ENCODE measurements around the gene PRKCE. TPM values are rescaled to one million over a fixed set of nuclear protein-coding genes. Genes with fewer than 3 reads are reported as not detected.

PRKCE gene
- total and polyA plus RNA-seq, 2 donors (not counting 3 experiments of a cell fraction or from before 2014, with no cell fraction given), result 27.9 to 33.9 TPM

DNA sequence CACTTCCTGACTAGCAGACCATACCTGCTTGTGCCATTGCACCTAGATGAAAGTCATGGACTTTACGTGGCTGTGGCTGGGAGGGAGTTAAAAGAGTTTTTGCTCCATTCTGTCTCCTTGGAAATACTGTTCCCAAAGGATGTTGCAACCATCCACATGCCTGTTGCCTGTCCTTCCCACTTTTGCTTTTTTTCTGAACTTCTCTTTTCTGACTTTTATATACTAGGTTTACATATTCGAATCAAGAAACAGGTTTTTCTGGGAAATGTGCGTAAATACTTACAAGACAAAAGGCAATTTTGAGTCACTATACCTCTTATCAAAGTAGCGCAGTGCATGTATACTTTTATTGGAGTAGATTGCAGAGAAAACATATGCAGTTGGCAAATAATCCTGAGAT, 244.8 kb downstream of the PRKCE start:
- no peak overlapping the region for H3K4me2 ChIP-seq (ENCODE audit: insufficient read depth, low read length)
- H3K27ac ChIP-seq (ENCODE audit: insufficient read depth, low read depth, low read length), result no peak overlapping the region
- CTCF ChIA-PET, result interaction anchor here (1.2 kb wide), 1 partner anchor 12 kb away, joined by 3 read pairs; no protein-coding TSS in a partner anchor
- no peaks in the 10 kb centered on the region for H4K20me1 ChIP-seq (replicated peaks; ENCODE audit: control insufficient read depth, extremely low read depth, insufficient read depth, low read length)
- no peak overlapping the region for H3K4me3 ChIP-seq (replicated peaks in 1 of 3; ENCODE audit: insufficient read depth in 1 of 3, low read depth in 1 of 3, low read length in 3 of 3)
- no peaks in the 10 kb centered on the region for H3K79me2 ChIP-seq (ENCODE audit: control insufficient read depth, insufficient read depth, low read length)
- DNase-seq (ENCODE audit: low read depth, low spot score), result no peak
- intact Hi-C loops (cut with micrococcal nuclease), result no loop called here
- BruUV-seq (replicated peaks), result no TSS peak
- H3K4me1 ChIP-seq (ENCODE audit: control insufficient read depth, extremely low read depth, insufficient read depth, low read length), result no peaks in the 10 kb centered on the region
- no peaks in the 10 kb centered on the region for H3K9me3 ChIP-seq (replicated peaks; ENCODE audit: control insufficient read depth, insufficient read depth, low read length)
- TF ChIP-seq MYC (IDR thresholded peaks at IDR 0.05; ENCODE audit: low read depth, low read length) (no peak), EZH2 (IDR thresholded peaks at IDR 0.05; ENCODE audit: borderline replicate concordance, low read depth, low read length, severe bottlenecking) (no peak), POLR2AphosphoS5 (IDR thresholded peaks at IDR 0.05; ENCODE audit: insufficient read depth, low read depth, low read length) (no peak), FOS (IDR thresholded peaks at IDR 0.05; ENCODE audit: borderline replicate concordance, insufficient read depth, low read length) (no peak), CTCF (IDR thresholded peaks at IDR 0.05; ENCODE audit: extremely low read depth in 1 of 2, insufficient read depth in 1 of 2, low read depth in 1 of 2, low read length in 2 of 2) (no peak), GATA2 (IDR thresholded peaks at IDR 0.05; ENCODE audit: insufficient read depth, insufficient read length, low read depth, low read length) (no peak), JUN (IDR thresholded peaks at IDR 0.05; ENCODE audit: borderline replicate concordance, insufficient read depth, insufficient read length, low read depth) (no peak), POLR2A (IDR thresholded peaks at IDR 0.05; ENCODE audit: low read depth, low read length) (no peak), MAX (IDR thresholded peaks at IDR 0.05; ENCODE audit: insufficient read depth, insufficient read length) (no peak)
- H3K27me3 ChIP-seq (ENCODE audit: control insufficient read depth in 2 of 2, insufficient read depth in 2 of 2, low read length in 2 of 2), result no peaks in the 10 kb centered on the region
- dilution Hi-C loops (cut with MboI; ENCODE audit: extremely low pct_ligation_motif_present, low sequenced_read_pairs), result no loop called here
- POLR2A ChIA-PET, result no interaction called here
- FAIRE-seq, result no peak
- H3K9me1 ChIP-seq (replicated peaks; ENCODE audit: control insufficient read depth, extremely low read depth, insufficient read depth, low read length), result no peaks in the 10 kb centered on the region
- no peak overlapping the region for H3K9ac ChIP-seq (replicated peaks; ENCODE audit: extremely low read depth, insufficient read depth, low read length)
- no peak overlapping the region for H2AFZ ChIP-seq (ENCODE audit: low read depth, low read length)
- no peaks in the 10 kb centered on the region for H3K36me3 ChIP-seq (ENCODE audit: control insufficient read depth in 2 of 2, extremely low read depth in 1 of 2, insufficient read depth in 2 of 2, low read length in 2 of 2)
